T-helper 1 cell treated with Interleukin-12 subunit alpha and Interleukin-12 subunit beta and Interleukin-4 antibody, amounts not matched to agents 30 μg/mL and 1 μg/mL, for 36 hours (primary cell): Measurements from ENCODE around the gene ZNF574.
"Not testable (repeated sequence)": the region's sequence is repeated elsewhere in the genome, so short reads cannot be mapped to it uniquely, and the experiment has no call there.

Source experiments
- H3K27ac Mint-ChIP-seq: one replicate; pipeline ENCODE4 v1.8.0; 2021; ENCODE audit warnings: mild to moderate bottlenecking, mixed read lengths
- H3K27me3 Mint-ChIP-seq: one replicate; pipeline ENCODE4 v1.8.0; 2021; ENCODE audit warnings: low read depth, mixed read lengths
- H3K36me3 Mint-ChIP-seq: one replicate; pipeline ENCODE4 v1.8.0; 2021; ENCODE audit warnings: low read depth, mixed read lengths
- H3K4me1 Mint-ChIP-seq: one replicate; pipeline ENCODE4 v1.8.0; 2021; ENCODE audit warnings: low read depth, mixed read lengths
- H3K4me3 Mint-ChIP-seq: one replicate; pipeline ENCODE4 v1.8.0; 2021; ENCODE audit warnings: mild to moderate bottlenecking, moderate library complexity, mixed read lengths
- H3K9me3 Mint-ChIP-seq: one replicate; pipeline ENCODE4 v1.8.0; 2021; ENCODE audit warnings: mixed read lengths

Gene ZNF574

GRCh38 chr19:42095814-42096230 is 19.9 kb downstream of the ZNF574 start:
- no peak overlapping the region for H3K27ac Mint-ChIP-seq
- H3K4me1 Mint-ChIP-seq, result peaks cover 12% of the 10 kb centered on the region
- no peaks in the 10 kb centered on the region for H3K27me3 Mint-ChIP-seq
- H3K36me3 Mint-ChIP-seq, result peaks cover 34% of the 10 kb centered on the region
- no peak overlapping the region for H3K4me3 Mint-ChIP-seq
- no peaks in the 10 kb centered on the region for H3K9me3 Mint-ChIP-seq

GRCh38 chr19:42096255-42096837 is 20.4 kb downstream of the ZNF574 start:
- H3K36me3 Mint-ChIP-seq, result peaks cover 31% of the 10 kb centered on the region
- H3K27ac Mint-ChIP-seq, result no peak overlapping the region
- H3K4me3 Mint-ChIP-seq, result no peak overlapping the region
- no peaks in the 10 kb centered on the region for H3K9me3 Mint-ChIP-seq
- H3K27me3 Mint-ChIP-seq, result no peaks in the 10 kb centered on the region
- H3K4me1 Mint-ChIP-seq, result peaks cover 7% of the 10 kb centered on the region

- H3K27me3 Mint-ChIP-seq, result no peaks in the 10 kb centered on the region
- H3K4me3 Mint-ChIP-seq, result no peak overlapping the region
- peaks cover 4% of the 10 kb centered on the region for H3K4me1 Mint-ChIP-seq
- peaks cover 28% of the 10 kb centered on the region for H3K36me3 Mint-ChIP-seq
- H3K27ac Mint-ChIP-seq, result no peak overlapping the region
- no peaks in the 10 kb centered on the region for H3K9me3 Mint-ChIP-seq
These were observed 21.5 kb downstream of the ZNF574 start for GRCh38 chr19:42097461-42097860.

- Mint-ChIP-seq H3K4me1 (peaks cover 2% of the 10 kb centered on the region), H3K27me3 (no peaks in the 10 kb centered on the region), H3K36me3 (peaks cover 27% of the 10 kb centered on the region), H3K27ac (no peak overlapping the region), H3K4me3 (no peak overlapping the region), H3K9me3 (no peaks in the 10 kb centered on the region)
These were observed 22.8 kb downstream of the ZNF574 start for GRCh38 chr19:42098781-42099180.

GRCh38 chr19:42099336-42099925 is 23.5 kb downstream of the ZNF574 start:
- no peak overlapping the region for H3K27ac Mint-ChIP-seq
- no peaks in the 10 kb centered on the region for H3K9me3 Mint-ChIP-seq
- H3K27me3 Mint-ChIP-seq, result no peaks in the 10 kb centered on the region
- peaks cover 23% of the 10 kb centered on the region for H3K36me3 Mint-ChIP-seq
- H3K4me3 Mint-ChIP-seq, result no peak overlapping the region
- peaks cover 2% of the 10 kb centered on the region for H3K4me1 Mint-ChIP-seq

- H3K9me3 Mint-ChIP-seq, H3K27me3 Mint-ChIP-seq, H3K27ac Mint-ChIP-seq, H3K4me3 Mint-ChIP-seq, H3K4me1 Mint-ChIP-seq: not testable (repeated sequence)
- peaks cover 24% of the 10 kb centered on the region for H3K36me3 Mint-ChIP-seq
These were observed 24.3 kb downstream of the ZNF574 start for GRCh38 chr19:42100241-42100640.

GRCh38 chr19:42102877-42103276 is 26.9 kb downstream of the ZNF574 start:
- peaks cover 18% of the 10 kb centered on the region for H3K4me1 Mint-ChIP-seq
- no peaks in the 10 kb centered on the region for H3K9me3 Mint-ChIP-seq
- H3K36me3 Mint-ChIP-seq, result peaks cover 17% of the 10 kb centered on the region
- no peaks in the 10 kb centered on the region for H3K27me3 Mint-ChIP-seq
- no peak overlapping the region for H3K27ac Mint-ChIP-seq
- H3K4me3 Mint-ChIP-seq, result no peak overlapping the region

- no peak overlapping the region for H3K27ac Mint-ChIP-seq
- peaks cover 24% of the 10 kb centered on the region for H3K4me1 Mint-ChIP-seq
- no peak overlapping the region for H3K4me3 Mint-ChIP-seq
- no peaks in the 10 kb centered on the region for H3K9me3 Mint-ChIP-seq
- H3K27me3 Mint-ChIP-seq, result no peaks in the 10 kb centered on the region
- peaks cover 14% of the 10 kb centered on the region for H3K36me3 Mint-ChIP-seq
These were observed 29.4 kb downstream of the ZNF574 start for GRCh38 chr19:42105368-42105767.

- H3K27ac Mint-ChIP-seq, result no peak overlapping the region
- H3K36me3 Mint-ChIP-seq, result peaks cover 22% of the 10 kb centered on the region
- no peak overlapping the region for H3K4me3 Mint-ChIP-seq
- H3K9me3 Mint-ChIP-seq, result no peaks in the 10 kb centered on the region
- peaks cover 31% of the 10 kb centered on the region for H3K4me1 Mint-ChIP-seq
- no peaks in the 10 kb centered on the region for H3K27me3 Mint-ChIP-seq
These were observed 32.8 kb downstream of the ZNF574 start for GRCh38 chr19:42108527-42109389.

- peaks cover 19% of the 10 kb centered on the region for H3K36me3 Mint-ChIP-seq
- no peaks in the 10 kb centered on the region for H3K27me3 Mint-ChIP-seq
- no peak overlapping the region for H3K4me3 Mint-ChIP-seq
- no peak overlapping the region for H3K27ac Mint-ChIP-seq
- H3K4me1 Mint-ChIP-seq, result peaks cover 32% of the 10 kb centered on the region
- H3K9me3 Mint-ChIP-seq, result no peaks in the 10 kb centered on the region
These were observed 33.9 kb downstream of the ZNF574 start for GRCh38 chr19:42109896-42110295.

- H3K9me3 Mint-ChIP-seq, result no peaks in the 10 kb centered on the region
- peaks cover 26% of the 10 kb centered on the region for H3K4me1 Mint-ChIP-seq
These were observed 34.7 kb downstream of the ZNF574 start for GRCh38 chr19:42110658-42111057.

GRCh38 chr19:42111384-42111783 is 35.4 kb downstream of the ZNF574 start:
- no peaks in the 10 kb centered on the region for H3K27me3 Mint-ChIP-seq
- no peak overlapping the region for H3K4me3 Mint-ChIP-seq
- H3K9me3 Mint-ChIP-seq, result no peaks in the 10 kb centered on the region
- H3K27ac Mint-ChIP-seq, result no peak overlapping the region
- peaks cover 24% of the 10 kb centered on the region for H3K36me3 Mint-ChIP-seq
- H3K4me1 Mint-ChIP-seq, result peaks cover 25% of the 10 kb centered on the region

More at GRCh38 chr19:42110658-42111057, 34.7 kb downstream of the ZNF574 start:
- H3K4me3 Mint-ChIP-seq, result no peak overlapping the region
- H3K36me3 Mint-ChIP-seq, result peaks cover 20% of the 10 kb centered on the region
- peak overlapping the region; percentile 16 for H3K27ac Mint-ChIP-seq
- no peaks in the 10 kb centered on the region for H3K27me3 Mint-ChIP-seq

GRCh38 chr19:42111811-42112210 is 35.8 kb downstream of the ZNF574 start:
- H3K27me3 Mint-ChIP-seq, result no peaks in the 10 kb centered on the region
- H3K4me3 Mint-ChIP-seq, result no peak overlapping the region

GRCh38 chr19:42113641-42114348 is 37.8 kb downstream of the ZNF574 start:
- H3K4me1 Mint-ChIP-seq, result peaks cover 19% of the 10 kb centered on the region
- no peak overlapping the region for H3K27ac Mint-ChIP-seq
- H3K27me3 Mint-ChIP-seq, result no peaks in the 10 kb centered on the region
- H3K9me3 Mint-ChIP-seq, result no peaks in the 10 kb centered on the region
- H3K4me3 Mint-ChIP-seq, result no peak overlapping the region
- H3K36me3 Mint-ChIP-seq, result peaks cover 30% of the 10 kb centered on the region

More at GRCh38 chr19:42111811-42112210, 35.8 kb downstream of the ZNF574 start:
- no peaks in the 10 kb centered on the region for H3K9me3 Mint-ChIP-seq
- peaks cover 25% of the 10 kb centered on the region for H3K36me3 Mint-ChIP-seq
- H3K4me1 Mint-ChIP-seq, result peaks cover 24% of the 10 kb centered on the region
- no peak overlapping the region for H3K27ac Mint-ChIP-seq
